CD4-positive, alpha-beta T cell treated with Interleukin-1 beta for 1 hour (primary cell): ENCODE results near the gene KANK3.
"Not testable (repeated sequence)": the region's sequence is repeated elsewhere in the genome, so short reads cannot be mapped to it uniquely, and the experiment has no call there.

Source experiments
- DNase-seq, 2 donors: peaks; one replicate each; pipeline ENCODE4 v3.0.0-alpha.2; 2020 to 2022

KANK3 gene

GRCh38 chr19:8314981-8315640, 28.0 kb downstream of the KANK3 start:
- DNase-seq = not testable (repeated sequence)

DNA sequence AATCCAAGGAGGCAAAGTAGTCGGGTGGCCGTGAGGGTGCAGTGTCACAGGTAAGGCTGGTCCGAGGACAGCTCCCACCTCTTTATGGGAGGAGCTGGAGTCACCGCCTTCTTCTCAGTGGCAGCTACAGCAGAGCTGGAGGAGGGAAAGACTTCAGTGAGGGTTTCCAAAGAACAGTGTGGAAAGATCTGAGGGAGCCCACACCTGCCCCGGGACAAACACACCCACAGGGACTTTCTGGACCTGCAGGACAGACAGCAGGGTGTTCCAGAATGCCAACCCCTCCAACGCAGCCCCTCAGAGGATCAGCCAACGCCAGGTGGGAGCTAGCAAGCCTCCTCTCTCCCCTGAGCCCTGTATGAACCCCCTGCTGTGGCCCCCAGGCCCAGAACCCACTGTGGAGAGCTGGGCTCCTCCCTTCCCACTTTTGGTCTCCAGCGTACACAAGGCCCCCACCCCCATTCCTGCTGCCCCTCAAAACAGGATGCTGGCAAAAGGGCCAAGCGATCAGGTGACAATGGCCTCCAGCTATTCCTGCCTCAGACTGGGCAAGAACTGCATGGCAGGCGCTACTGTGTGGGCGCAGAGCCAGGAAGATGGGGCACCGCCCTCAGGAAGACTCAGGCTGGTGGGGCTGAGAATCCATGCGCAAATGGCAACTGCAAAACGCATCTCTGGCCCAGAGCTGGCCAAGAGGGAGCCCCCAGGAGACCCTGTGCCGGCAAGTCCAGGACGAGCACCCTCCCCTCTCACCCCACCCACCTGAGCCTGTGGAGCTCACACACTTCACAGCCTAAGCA, 31.4 kb downstream of the KANK3 start:
- no peak for DNase-seq

DNA sequence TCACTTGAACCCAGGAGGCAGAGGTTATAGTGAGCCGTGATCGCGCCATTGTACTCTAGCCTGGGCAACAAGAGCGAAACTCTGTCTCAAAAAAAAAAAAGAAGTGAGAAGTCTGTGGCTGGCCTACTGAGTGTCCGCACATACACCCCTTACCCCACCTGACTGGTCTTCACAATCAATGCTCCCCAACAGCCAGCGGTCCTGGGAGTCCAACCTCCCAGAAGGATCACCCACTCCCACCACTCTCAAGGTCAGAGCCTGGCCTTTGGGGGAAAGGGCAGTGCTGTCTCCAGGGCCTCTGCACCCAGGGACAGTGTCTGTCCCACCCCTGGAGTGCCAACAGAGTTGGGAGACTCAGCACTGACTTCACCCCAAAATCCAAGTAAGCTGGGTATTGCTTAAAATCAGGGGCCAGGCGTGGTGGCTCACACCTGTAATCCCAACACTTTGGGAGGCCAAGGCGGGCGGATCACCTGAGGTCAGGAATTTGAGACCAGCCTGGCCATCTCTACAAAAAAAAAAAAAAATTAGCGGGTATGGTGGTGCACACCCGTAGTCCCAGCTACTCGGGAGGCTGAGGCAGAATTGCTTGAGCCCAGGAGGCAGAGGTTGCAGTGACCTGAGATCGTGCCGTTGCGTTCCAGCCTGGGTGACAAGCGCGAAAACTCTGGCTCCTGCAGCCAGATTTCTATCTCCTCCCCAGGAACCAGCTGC, 32.6 kb downstream of the KANK3 start:
- no peak for DNase-seq

GRCh38 chr19:8308891-8309291, 34.2 kb downstream of the KANK3 start:
- no peak for DNase-seq

DNA sequence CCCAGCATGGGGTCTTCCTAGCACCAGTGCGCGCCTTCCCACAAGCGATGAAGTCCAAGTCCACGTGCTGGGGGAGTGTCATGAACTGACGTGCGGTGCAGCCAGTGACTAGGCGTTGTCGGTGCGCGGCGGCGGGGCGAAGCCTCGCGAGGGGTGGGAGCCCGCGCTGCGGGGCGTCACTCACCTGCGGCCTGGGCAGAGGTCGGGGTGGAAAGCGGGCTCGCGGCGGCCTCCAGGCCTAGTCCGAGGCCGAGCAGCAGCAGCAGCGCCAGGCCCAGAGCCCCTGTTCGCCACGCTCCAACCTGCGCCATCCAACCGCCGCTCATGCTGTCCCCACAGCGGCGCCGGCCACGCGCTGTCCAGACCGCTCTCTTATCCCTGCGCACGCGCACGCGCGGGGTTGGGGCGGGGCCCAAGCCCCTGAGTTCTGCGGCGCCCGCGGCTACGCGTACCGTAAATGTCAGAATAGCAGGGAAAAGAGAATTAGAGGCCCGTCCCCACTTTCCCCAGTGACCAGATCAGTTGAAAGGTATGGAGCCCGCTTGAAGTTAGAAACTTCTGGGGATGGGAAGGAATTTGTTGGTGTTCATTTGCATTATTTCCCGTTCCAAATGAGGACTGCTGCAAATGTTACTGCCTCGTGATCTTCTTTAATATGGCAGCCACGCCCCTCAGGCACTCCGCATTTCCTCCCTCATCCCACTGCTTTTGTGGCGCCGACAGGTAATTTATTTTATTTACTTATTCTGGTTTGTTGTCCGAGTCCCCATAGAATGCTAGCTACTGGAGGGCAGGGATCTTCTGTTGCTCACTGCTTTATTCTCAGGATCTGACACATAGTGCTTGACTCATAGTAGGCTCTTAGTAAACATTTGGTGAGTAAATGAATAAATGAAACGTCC, 34.8 kb downstream of the KANK3 start, which contains the start of gene CD320:
TSS of gene CD320 (minus strand) at position 394 of the 902 bp plus-strand sequence. CDS start at position 326, 68 bp downstream.
- DNase-seq = peak; percentile 83 to 86

DNA sequence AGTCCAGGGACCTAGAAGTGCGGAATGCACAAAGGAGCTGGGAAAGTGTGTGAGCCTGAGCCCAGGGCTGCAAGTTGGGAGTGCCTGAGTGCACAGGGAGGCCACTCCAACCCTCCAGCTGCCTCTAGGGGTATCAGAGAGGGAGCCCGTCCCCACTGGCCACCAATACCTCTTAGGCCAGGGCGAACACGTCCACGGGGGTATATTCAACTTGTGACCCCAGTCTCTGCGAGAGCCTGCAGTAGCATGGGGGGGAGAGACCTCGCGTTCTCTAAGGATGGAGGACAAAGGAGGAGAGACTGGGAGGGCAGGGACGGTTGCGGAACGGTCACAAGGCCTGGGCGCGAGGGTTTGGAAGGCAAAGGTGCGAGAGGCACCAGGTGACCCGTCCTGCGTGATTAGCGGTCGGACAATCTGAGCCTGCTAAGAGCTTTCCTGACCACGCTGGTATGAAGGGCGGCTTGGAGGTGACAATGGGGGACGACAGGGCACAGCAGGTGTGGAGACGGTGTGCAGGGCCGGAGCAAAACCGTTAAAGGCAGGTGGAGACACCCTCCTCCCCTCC, 35.6 kb downstream of the KANK3 start:
- no peak for DNase-seq

DNA sequence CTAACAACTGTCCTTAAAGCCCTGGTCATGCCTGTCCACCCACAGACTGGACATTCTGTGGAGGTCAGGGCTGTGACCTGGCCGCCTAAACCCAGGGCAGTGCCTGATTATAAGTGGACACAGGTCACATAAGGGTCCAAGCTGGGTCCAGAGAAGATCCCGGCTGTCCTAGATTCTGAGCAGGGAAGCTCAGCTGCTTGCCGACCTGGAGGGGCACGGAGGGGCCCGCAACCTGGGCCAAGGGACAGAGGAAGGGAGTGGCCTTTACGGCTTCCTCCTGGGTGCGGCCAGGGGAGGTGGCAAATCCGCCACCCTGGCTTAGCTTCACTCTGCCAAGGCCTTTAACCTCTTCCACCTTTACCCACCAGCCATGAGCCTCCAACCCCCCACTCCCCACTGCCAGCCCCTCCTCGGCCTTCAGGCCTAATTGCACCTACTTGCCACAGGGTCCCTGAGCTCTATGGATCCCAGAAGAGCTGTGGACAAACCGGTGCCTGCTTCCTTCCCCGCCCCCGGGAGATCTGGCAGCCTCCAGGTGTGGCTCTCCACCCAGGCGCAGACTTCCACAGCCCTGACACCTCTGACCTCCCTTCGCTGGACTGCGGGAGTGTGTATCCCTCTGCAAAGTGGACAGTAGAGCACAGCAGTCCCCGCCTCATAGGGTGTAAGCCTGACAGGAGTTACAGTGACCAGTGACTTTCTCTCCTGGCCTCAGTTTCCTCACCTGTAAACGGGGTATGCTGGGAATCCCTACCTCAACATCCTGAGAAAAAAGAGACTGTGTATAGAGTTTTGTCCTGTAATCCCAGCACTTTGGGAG, 36.6 kb downstream of the KANK3 start:
- no peak for DNase-seq

DNA sequence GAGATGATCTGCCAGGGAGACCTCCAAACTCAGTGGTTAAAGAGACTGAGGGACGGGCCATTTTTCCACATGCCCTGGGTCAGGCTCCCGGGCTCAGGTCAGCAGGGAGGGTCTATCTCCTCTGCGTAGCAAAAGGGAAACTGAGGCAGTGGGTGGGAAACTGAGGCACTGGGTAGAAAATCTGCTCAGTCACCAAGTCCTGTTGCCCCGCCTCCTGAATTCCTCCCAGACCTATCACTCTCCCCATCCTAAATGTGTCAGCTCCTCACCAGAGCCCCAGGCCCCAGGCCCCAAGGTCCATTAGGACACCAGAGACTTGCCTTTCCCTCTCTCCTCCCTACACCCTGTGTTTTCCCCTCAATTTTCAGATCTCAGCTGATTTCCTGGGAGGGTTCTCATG, 37.3 kb downstream of the KANK3 start:
- DNase-seq = no peak

- no peak for DNase-seq
Measured at GRCh38 chr19:8304841-8305621, 38.0 kb downstream of the KANK3 start.

DNA sequence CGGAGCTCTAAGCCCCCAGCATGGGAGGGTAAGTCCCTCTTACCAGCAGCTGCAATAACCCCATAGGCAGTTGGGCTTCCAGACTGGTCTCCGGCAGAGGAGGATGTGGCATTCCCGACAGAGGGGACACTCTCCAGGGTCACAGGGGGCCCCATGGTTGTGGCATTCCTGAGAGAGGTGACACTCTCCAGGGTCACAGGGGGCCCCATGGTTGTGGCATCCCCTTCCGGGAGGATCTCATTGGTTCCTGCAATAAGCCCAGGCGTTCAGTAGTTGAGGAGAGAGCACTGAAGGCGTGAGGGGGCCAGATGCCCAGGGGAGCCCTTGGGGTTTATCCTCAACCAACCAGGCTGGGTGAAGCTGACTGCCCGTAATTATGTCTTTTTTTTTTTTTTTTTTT, 40.3 kb downstream of the KANK3 start:
- no peak for DNase-seq

GRCh38 chr19:8302357-8302691, 40.7 kb downstream of the KANK3 start:
- no peak for DNase-seq

- not testable (repeated sequence) for DNase-seq
Measured at GRCh38 chr19:8291337-8291736, 51.7 kb downstream of the KANK3 start.

GRCh38 chr19:8276508-8276907, 66.6 kb downstream of the KANK3 start:
- DNase-seq = not testable (repeated sequence)
